H9 (cell line): ENCODE measurements around the gene MIOS. TPM values are rescaled to one million over a fixed set of nuclear protein-coding genes. Genes with fewer than 3 reads are reported as not detected.

Experiments used
- DNase-seq: peaks from one replicate; pipeline ENCODE4 v3.0.0-alpha.2; 2017
- H2AFZ ChIP-seq: one replicate; pipeline ENCODE4 v1.6.1; 2013; ENCODE audit warnings: mild to moderate bottlenecking, low read length, control low read depth, moderate library complexity
- H2AK5ac ChIP-seq: 2 replicates; pipeline ENCODE4 v1.6.1; 2013; ENCODE audit warnings: low read length, control low read depth, mixed read lengths; ENCODE audit not compliant: insufficient read length
- H2BK120ac ChIP-seq: one replicate; pipeline ENCODE4 v1.6.1; 2013; ENCODE audit warnings: low read depth, mild to moderate bottlenecking, low read length, control low read depth, inconsistent platforms; ENCODE audit not compliant: poor library complexity, severe bottlenecking
- H2BK12ac ChIP-seq: 2 replicates; pipeline ENCODE4 v1.6.1; 2013; ENCODE audit warnings: low read length, control low read depth, mixed read lengths, low read depth; ENCODE audit not compliant: insufficient read length
- H2BK15ac ChIP-seq: 2 replicates; pipeline ENCODE4 v1.6.1; 2013; ENCODE audit warnings: low read depth, low read length, control low read depth
- H2BK20ac ChIP-seq: one replicate; pipeline ENCODE4 v1.6.1; 2013; ENCODE audit warnings: low read depth, mild to moderate bottlenecking, low read length, control low read depth, inconsistent platforms; ENCODE audit not compliant: poor library complexity, severe bottlenecking
- H2BK5ac ChIP-seq: 2 replicates; pipeline ENCODE4 v1.6.1; 2013; ENCODE audit warnings: low read length, control low read depth, mixed read lengths; ENCODE audit not compliant: insufficient read length
- H3K14ac ChIP-seq: 2 replicates; pipeline ENCODE4 v1.6.1; 2013; ENCODE audit warnings: low read length, control low read depth; ENCODE audit not compliant: insufficient read depth
- H3K18ac ChIP-seq: 2 replicates; pipeline ENCODE4 v1.6.1; 2013; ENCODE audit warnings: low read depth, mild to moderate bottlenecking, mixed read lengths, low read length, control low read depth; ENCODE audit not compliant: insufficient read length
- H3K23ac ChIP-seq: 2 replicates; pipeline ENCODE4 v1.6.1; 2013; ENCODE audit warnings: low read length, control low read depth, mixed read lengths, low read depth; ENCODE audit not compliant: insufficient read length
- H3K23me2 ChIP-seq: 2 replicates; pipeline ENCODE4 v1.6.1; 2013; ENCODE audit warnings: low read depth, mild to moderate bottlenecking, mixed read lengths, low read length, control low read depth; ENCODE audit not compliant: insufficient read length, poor library complexity, severe bottlenecking
- H3K27ac ChIP-seq: 2 replicates; pipeline ENCODE4 v1.5.1; 2013; ENCODE audit warnings: low read length, control low read depth, mixed read lengths, low read depth; ENCODE audit not compliant: insufficient read length
- H3K27me3 ChIP-seq: 2 replicates; pipeline ENCODE4 v1.6.1; 2013; ENCODE audit warnings: low read length, control low read depth, inconsistent platforms; ENCODE audit not compliant: insufficient read depth
- H3K4ac ChIP-seq: 2 replicates; pipeline ENCODE4 v1.6.1; 2013; ENCODE audit warnings: low read depth, mild to moderate bottlenecking, control low read depth, inconsistent platforms, low read length, moderate library complexity
- H3K4me1 ChIP-seq: 2 replicates; pipeline ENCODE4 v1.6.1; 2013; ENCODE audit warnings: low read length, control low read depth, inconsistent platforms; ENCODE audit not compliant: insufficient read depth
- H3K4me2 ChIP-seq: 2 replicates; pipeline ENCODE4 v1.6.1; 2013; ENCODE audit warnings: low read length, control low read depth, mixed read lengths; ENCODE audit not compliant: insufficient read length, insufficient read depth
- H3K56ac ChIP-seq: 2 replicates; pipeline ENCODE4 v1.6.1; 2013; ENCODE audit warnings: low read depth, mild to moderate bottlenecking, mixed read lengths, low read length, control low read depth; ENCODE audit not compliant: insufficient read length
- H3K79me1 ChIP-seq: 2 replicates; pipeline ENCODE4 v1.6.1; 2013; ENCODE audit warnings: low read depth, mild to moderate bottlenecking, moderate library complexity, low read length, control low read depth, inconsistent platforms; ENCODE audit not compliant: insufficient read depth, poor library complexity, severe bottlenecking
- H3K79me2 ChIP-seq: 2 replicates; pipeline ENCODE4 v1.6.1; 2013; ENCODE audit warnings: low read length, control low read depth, inconsistent platforms; ENCODE audit not compliant: insufficient read depth
- H3K9ac ChIP-seq: 2 replicates; pipeline ENCODE4 v1.6.1; 2013; ENCODE audit warnings: low read length, control low read depth, mixed read lengths; ENCODE audit not compliant: insufficient read length; ENCODE audit errors: extremely low read depth
- H3K9me3 ChIP-seq: one replicate; pipeline ENCODE4 v1.6.1; 2013; ENCODE audit warnings: low read depth, low read length, inconsistent platforms; ENCODE audit not compliant: control insufficient read depth
- H3T11ph ChIP-seq: one replicate; pipeline ENCODE4 v1.6.1; 2013; ENCODE audit warnings: mild to moderate bottlenecking, low read length, control low read depth, inconsistent platforms
- H4K20me1 ChIP-seq: one replicate; pipeline ENCODE4 v1.6.1; 2013; ENCODE audit not compliant: control insufficient read depth, insufficient read length, insufficient read depth
- H4K5ac ChIP-seq: 2 replicates; pipeline ENCODE4 v1.6.1; 2013; ENCODE audit warnings: low read depth, mild to moderate bottlenecking, mixed read lengths, low read length, control low read depth; ENCODE audit not compliant: insufficient read length
- H4K8ac ChIP-seq: replicated peaks from 2 replicates; pipeline ENCODE4 v1.6.1; 2013; ENCODE audit warnings: low read length, control low read depth, mixed read lengths, low read depth; ENCODE audit not compliant: insufficient read length
- H4K91ac ChIP-seq: 2 replicates; pipeline ENCODE4 v1.6.1; 2013; ENCODE audit warnings: low read depth, mild to moderate bottlenecking, moderate library complexity, mixed read lengths, low read length, control low read depth; ENCODE audit not compliant: insufficient read length
- H3K27ac Mint-ChIP-seq, 3 experiments: 2 replicates in 2 of 3; 3 replicates in 1 of 3; pipeline ENCODE4 v1.8.0; 2020 to 2021; ENCODE audit warnings: mixed read lengths in 3 of 3, mild to moderate bottlenecking in 1 of 3, moderate library complexity in 1 of 3
- H3K27me3 Mint-ChIP-seq: 2 replicates; pipeline ENCODE4 v1.8.0; 2021; ENCODE audit warnings: low read depth, mild to moderate bottlenecking, moderate library complexity, mixed read lengths
- H3K36me3 Mint-ChIP-seq, 3 experiments: 2 replicates in 2 of 3; 3 replicates in 1 of 3; pipeline ENCODE4 v1.8.0; 2020 to 2021; ENCODE audit warnings: low read depth in 3 of 3, mixed read lengths in 3 of 3; ENCODE audit not compliant: insufficient read depth in 1 of 3
- H3K4me1 Mint-ChIP-seq, 2 experiments: 2 replicates each; pipeline ENCODE4 v1.8.0; 2020; ENCODE audit warnings: mixed read lengths in 2 of 2
- H3K4me3 Mint-ChIP-seq, 2 experiments: 2 replicates in 1 of 2; 3 replicates in 1 of 2; pipeline ENCODE4 v1.8.0; 2020 to 2021; ENCODE audit warnings: mild to moderate bottlenecking in 2 of 2, mixed read lengths in 2 of 2, moderate library complexity in 1 of 2
- H3K9me3 Mint-ChIP-seq, 2 experiments: 2 replicates in 1 of 2; 3 replicates in 1 of 2; pipeline ENCODE4 v1.8.0; 2020; ENCODE audit warnings: mild to moderate bottlenecking in 2 of 2, mixed read lengths in 2 of 2, moderate library complexity in 1 of 2
- CTCF ChIP-seq: fragments of 200-600 bp; sonication (generic); conservative IDR thresholded peaks from 3 replicates; pipeline ENCODE4 v1.8.0; 2021; ENCODE audit warnings: antibody characterized with exemption, mild to moderate bottlenecking
- WGBS: extraction: QIAGEN DNeasy Blood & Tissue Kit; methylation state at CpG from one replicate; pipeline ENCODE4 v1.1.7; 2013; ENCODE audit warnings: missing lambda C conversion rate, low lambda C conversion rate, mixed read lengths; ENCODE audit not compliant: insufficient read length; ENCODE audit errors: extremely low coverage; 5-methylcytosine and 5-hydroxymethylcytosine counted together
- total RNA-seq: library from RNA; stranded (reverse); gene quantifications from 2 replicates; pipeline ENCODE4 v1.2.1, GENCODE V29; 2021

MIOS gene
- total RNA-seq, 1 experiment from 2014 or later: 46.4 TPM

GRCh38 chr7:7519056-7519455 is 47.6 kb upstream of the MIOS start:
- no peak overlapping the region for H3K18ac ChIP-seq
- no peak overlapping the region for H2BK5ac ChIP-seq
- H4K8ac ChIP-seq: no peak overlapping the region
- no peak overlapping the region for H2AK5ac ChIP-seq
- no peaks in the 10 kb centered on the region for H4K20me1 ChIP-seq
- H3K56ac ChIP-seq: no peak overlapping the region
- Mint-ChIP-seq H3K36me3 (no peaks in the 10 kb centered on the region), H3K4me1 (peaks cover 9% of the 10 kb centered on the region in 2 experiments; a peak in 3 of 4 replicates), H3K9me3 (no peaks in the 10 kb centered on the region; a peak in 1 of 5 replicates), H3K4me3 (no peak overlapping the region), H3K27me3 (no peaks in the 10 kb centered on the region), H3K27ac (no peak overlapping the region)
- no peak overlapping the region for H3T11ph ChIP-seq
- TF ChIP-seq CTCF: no peak
- no CpG with 5 or more reads among the region's 2 CpGs for WGBS
- no peak overlapping the region for H3K9ac ChIP-seq
- H3K9me3 ChIP-seq: no peaks in the 10 kb centered on the region
- no peaks in the 10 kb centered on the region for H3K4me1 ChIP-seq
- no peak overlapping the region for H3K14ac ChIP-seq
- H3K23me2 ChIP-seq: no peaks in the 10 kb centered on the region
- DNase-seq: no peak
- no peaks in the 10 kb centered on the region for H3K27me3 ChIP-seq
- H4K91ac ChIP-seq: no peak overlapping the region
- H3K23ac ChIP-seq: no peak overlapping the region
- H3K4me2 ChIP-seq: no peak overlapping the region
- no peak overlapping the region for H2BK20ac ChIP-seq
- H2BK12ac ChIP-seq: no peak overlapping the region
- no peaks in the 10 kb centered on the region for H3K79me2 ChIP-seq
- no peak overlapping the region for H2BK15ac ChIP-seq
- H3K4ac ChIP-seq: no peak overlapping the region
- H4K5ac ChIP-seq: no peak overlapping the region
- no peaks in the 10 kb centered on the region for H3K79me1 ChIP-seq
- H2AFZ ChIP-seq: no peak overlapping the region
- H2BK120ac ChIP-seq: no peak overlapping the region
- no peak overlapping the region for H3K27ac ChIP-seq
